Astrocyte (in vitro differentiated cells and primary cell): ENCODE measurements around the gene CXorf65. TPM values are rescaled to one million over a fixed set of nuclear protein-coding genes. Genes with fewer than 3 reads are reported as not detected.
A peak's percentile ranks its signal among the peaks of the same experiment; 100 is the strongest.

ENCODE experiments used
- DNase-seq: peaks from one replicate; pipeline ENCODE4 v3.0.0-alpha.2; 2010; ENCODE audit warnings: low read depth
- FAIRE-seq: peaks from 2 replicates; lab custom pipeline; 2011; peaks lifted over from hg19 to GRCh38; lab: Jason Lieb, UNC
- H2AFZ ChIP-seq: 2 replicates; pipeline ENCODE4 v1.6.0; 2012; ENCODE audit warnings: low read depth, low read length, inconsistent platforms
- H3K27ac ChIP-seq: 2 replicates; pipeline ENCODE4 v1.5.1; 2011; ENCODE audit warnings: low read depth, low read length, inconsistent platforms
- H3K27me3 ChIP-seq: 2 replicates; pipeline ENCODE4 v1.6.0; 2011; ENCODE audit warnings: low read length, inconsistent platforms; ENCODE audit not compliant: insufficient read depth
- H3K36me3 ChIP-seq: 2 replicates; pipeline ENCODE4 v1.5.1; 2011; ENCODE audit warnings: low read length, inconsistent platforms; ENCODE audit not compliant: insufficient read depth
- H3K4me1 ChIP-seq: 2 replicates; pipeline ENCODE4 v1.5.1; 2011; ENCODE audit warnings: low read length, inconsistent platforms; ENCODE audit not compliant: insufficient read depth
- H3K4me2 ChIP-seq: 2 replicates; pipeline ENCODE4 v1.6.0; 2012; ENCODE audit warnings: low read length, inconsistent platforms
- H3K4me3 ChIP-seq: 2 replicates; pipeline ENCODE4 v1.5.1; 2011; ENCODE audit warnings: low read depth, mild to moderate bottlenecking, low read length, inconsistent platforms; ENCODE audit not compliant: insufficient read depth
- H3K79me2 ChIP-seq: 2 replicates; pipeline ENCODE4 v1.6.0; 2012; ENCODE audit warnings: mild to moderate bottlenecking, low read length, inconsistent platforms; ENCODE audit not compliant: insufficient read depth
- H3K9ac ChIP-seq: 2 replicates; pipeline ENCODE4 v1.6.0; 2012; ENCODE audit warnings: mild to moderate bottlenecking, low read length, inconsistent platforms
- H3K9me3 ChIP-seq: 2 replicates; pipeline ENCODE4 v1.5.1; 2012; ENCODE audit warnings: low read depth, mild to moderate bottlenecking, low read length, inconsistent platforms; ENCODE audit not compliant: insufficient read depth
- H4K20me1 ChIP-seq: 2 replicates; pipeline ENCODE4 v1.6.0; 2012; ENCODE audit warnings: low read length, inconsistent platforms; ENCODE audit not compliant: insufficient read depth
- H3K27ac Mint-ChIP-seq: one replicate; pipeline ENCODE4 v1.8.0; 2021; ENCODE audit warnings: mild to moderate bottlenecking, mixed read lengths; ENCODE audit not compliant: unreplicated experiment
- H3K27me3 Mint-ChIP-seq: one replicate; pipeline ENCODE4 v1.8.0; 2021; ENCODE audit warnings: low read depth, mixed read lengths; ENCODE audit not compliant: unreplicated experiment
- H3K36me3 Mint-ChIP-seq: one replicate; pipeline ENCODE4 v1.8.0; 2021; ENCODE audit warnings: low read depth, mixed read lengths; ENCODE audit not compliant: unreplicated experiment
- H3K4me1 Mint-ChIP-seq: one replicate; pipeline ENCODE4 v1.8.0; 2021; ENCODE audit warnings: low read depth, mixed read lengths; ENCODE audit not compliant: unreplicated experiment
- H3K4me3 Mint-ChIP-seq: one replicate; pipeline ENCODE4 v1.8.0; 2021; ENCODE audit warnings: mild to moderate bottlenecking, moderate library complexity, mixed read lengths; ENCODE audit not compliant: unreplicated experiment
- H3K9me3 Mint-ChIP-seq: one replicate; pipeline ENCODE4 v1.8.0; 2021; ENCODE audit warnings: mild to moderate bottlenecking, mixed read lengths; ENCODE audit not compliant: unreplicated experiment
- CTCF ChIP-seq: IDR thresholded peaks from 2 replicates; pipeline ENCODE4 v1.5.1; 2011; ENCODE audit warnings: low read depth, mild to moderate bottlenecking, inconsistent platforms, low read length, moderate library complexity; ENCODE audit not compliant: insufficient read depth
- EZH2 ChIP-seq: IDR thresholded peaks from 2 replicates; pipeline ENCODE4 v1.6.1; 2012; ENCODE audit warnings: mild to moderate bottlenecking, low read length, inconsistent platforms; ENCODE audit not compliant: insufficient read depth
- total RNA-seq: library from RNA; stranded (reverse); gene quantifications from 2 replicates; pipeline ENCODE4 v1.2.1, GENCODE V29; 2021

The CXorf65 gene
- total RNA-seq, 1 donor from 2014 or later = not detected

GRCh38 chrX:71098951-71099506 is 7.5 kb downstream of the CXorf65 start:
- no peaks in the 10 kb centered on the region for H3K36me3 ChIP-seq
- H3K4me3 ChIP-seq = no peak overlapping the region
- Mint-ChIP-seq H3K4me3 (no peak overlapping the region), H3K27me3 (peaks cover 3% of the 10 kb centered on the region), H3K36me3 (no peaks in the 10 kb centered on the region), H3K27ac (no peak overlapping the region), H3K4me1 (peaks cover 19% of the 10 kb centered on the region), H3K9me3 (no peaks in the 10 kb centered on the region)
- H3K9me3 ChIP-seq = no peaks in the 10 kb centered on the region
- H4K20me1 ChIP-seq = no peaks in the 10 kb centered on the region
- no peak overlapping the region for H3K9ac ChIP-seq
- H3K27me3 ChIP-seq = no peaks in the 10 kb centered on the region
- no peak overlapping the region for H2AFZ ChIP-seq
- DNase-seq = no peak
- FAIRE-seq = no peak
- no peak overlapping the region for H3K4me2 ChIP-seq
- H3K79me2 ChIP-seq = no peaks in the 10 kb centered on the region
- peaks cover 3% of the 10 kb centered on the region for H3K4me1 ChIP-seq
- TF ChIP-seq EZH2 (no peak), CTCF (no peak)
- no peak overlapping the region for H3K27ac ChIP-seq

- no peak for FAIRE-seq
- H3K27ac ChIP-seq = no peak overlapping the region
- H3K27me3 Mint-ChIP-seq = peaks cover 3% of the 10 kb centered on the region
- TF ChIP-seq EZH2 (no peak), CTCF (peak; percentile 6)
- H3K27ac Mint-ChIP-seq = no peak overlapping the region
- peaks cover 15% of the 10 kb centered on the region for H3K4me1 Mint-ChIP-seq
- H3K27me3 ChIP-seq = no peaks in the 10 kb centered on the region
- peaks cover 3% of the 10 kb centered on the region for H3K4me1 ChIP-seq
- H3K9me3 ChIP-seq = no peaks in the 10 kb centered on the region
- no peaks in the 10 kb centered on the region for H3K9me3 Mint-ChIP-seq
- H4K20me1 ChIP-seq = no peaks in the 10 kb centered on the region
- H3K4me3 ChIP-seq = no peak overlapping the region
- no peaks in the 10 kb centered on the region for H3K79me2 ChIP-seq
- H3K36me3 ChIP-seq = no peaks in the 10 kb centered on the region
- DNase-seq = no peak
- H3K9ac ChIP-seq = no peak overlapping the region
- no peak overlapping the region for H3K4me2 ChIP-seq
- H3K4me3 Mint-ChIP-seq = no peak overlapping the region
- no peaks in the 10 kb centered on the region for H3K36me3 Mint-ChIP-seq
- no peak overlapping the region for H2AFZ ChIP-seq
Observed at GRCh38 chrX:71098302-71098701, 8.2 kb downstream of the CXorf65 start.

GRCh38 chrX:71096760-71097032 is 9.8 kb downstream of the CXorf65 start:
- no peak for DNase-seq
- no peak for TF ChIP-seq EZH2
- TF ChIP-seq CTCF = no peak
- Histone ChIP-seq H2AFZ (peak overlapping the region; percentile 83), H3K4me3 (peak overlapping the region; percentile 81), H3K27ac (no peak overlapping the region), H3K4me1 (peaks cover 3% of the 10 kb centered on the region), H3K4me2 (peak overlapping the region; percentile 99), H3K36me3 (no peaks in the 10 kb centered on the region), H3K9ac (peak overlapping the region; percentile 78), H3K9me3 (no peaks in the 10 kb centered on the region), H3K27me3 (no peaks in the 10 kb centered on the region), H4K20me1 (no peaks in the 10 kb centered on the region), H3K79me2 (no peaks in the 10 kb centered on the region)
- H3K9me3 Mint-ChIP-seq = no peaks in the 10 kb centered on the region
- H3K4me1 Mint-ChIP-seq = peaks cover 7% of the 10 kb centered on the region
- no peak for FAIRE-seq
- H3K27ac Mint-ChIP-seq = no peak overlapping the region
- peaks cover 3% of the 10 kb centered on the region for H3K27me3 Mint-ChIP-seq
- H3K4me3 Mint-ChIP-seq = peak overlapping the region; percentile 87
- H3K36me3 Mint-ChIP-seq = no peaks in the 10 kb centered on the region
